ENCODE results near the gene BCL2.
A peak's percentile ranks its signal among the peaks of the same experiment; 100 is the strongest.

Gene BCL2

DNA sequence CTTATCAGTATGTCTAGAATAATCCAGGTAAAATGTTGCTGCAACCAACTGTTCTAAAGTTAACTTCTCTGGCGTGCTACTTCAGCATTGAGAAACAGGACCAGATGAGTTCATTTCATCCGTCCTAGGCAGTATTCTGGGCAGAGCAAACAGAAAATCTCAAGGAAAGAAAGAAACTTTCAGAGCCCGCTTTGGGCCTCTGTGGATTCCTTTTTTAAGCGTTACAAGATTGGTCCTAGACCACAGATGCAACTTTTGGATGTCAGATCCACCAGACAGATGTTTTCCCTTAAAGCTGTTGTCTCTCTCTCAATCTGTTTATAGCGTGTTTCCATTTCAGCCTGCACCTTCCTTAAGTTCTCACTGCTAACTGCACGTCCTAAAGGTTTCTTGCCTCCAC, 75.0 kb downstream of the BCL2 start:
- TF ChIP-seq, protein P1, sequence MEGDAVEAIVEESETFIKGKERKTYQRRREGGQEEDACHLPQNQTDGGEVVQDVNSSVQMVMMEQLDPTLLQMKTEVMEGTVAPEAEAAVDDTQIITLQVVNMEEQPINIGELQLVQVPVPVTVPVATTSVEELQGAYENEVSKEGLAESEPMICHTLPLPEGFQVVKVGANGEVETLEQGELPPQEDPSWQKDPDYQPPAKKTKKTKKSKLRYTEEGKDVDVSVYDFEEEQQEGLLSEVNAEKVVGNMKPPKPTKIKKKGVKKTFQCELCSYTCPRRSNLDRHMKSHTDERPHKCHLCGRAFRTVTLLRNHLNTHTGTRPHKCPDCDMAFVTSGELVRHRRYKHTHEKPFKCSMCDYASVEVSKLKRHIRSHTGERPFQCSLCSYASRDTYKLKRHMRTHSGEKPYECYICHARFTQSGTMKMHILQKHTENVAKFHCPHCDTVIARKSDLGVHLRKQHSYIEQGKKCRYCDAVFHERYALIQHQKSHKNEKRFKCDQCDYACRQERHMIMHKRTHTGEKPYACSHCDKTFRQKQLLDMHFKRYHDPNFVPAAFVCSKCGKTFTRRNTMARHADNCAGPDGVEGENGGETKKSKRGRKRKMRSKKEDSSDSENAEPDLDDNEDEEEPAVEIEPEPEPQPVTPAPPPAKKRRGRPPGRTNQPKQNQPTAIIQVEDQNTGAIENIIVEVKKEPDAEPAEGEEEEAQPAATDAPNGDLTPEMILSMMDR (IDR thresholded peaks at IDR 0.05; ENCODE audit: low read depth, low read length) = no peak
- DNase-seq (ENCODE audit: extremely low read depth, low read depth) = no peak

DNA sequence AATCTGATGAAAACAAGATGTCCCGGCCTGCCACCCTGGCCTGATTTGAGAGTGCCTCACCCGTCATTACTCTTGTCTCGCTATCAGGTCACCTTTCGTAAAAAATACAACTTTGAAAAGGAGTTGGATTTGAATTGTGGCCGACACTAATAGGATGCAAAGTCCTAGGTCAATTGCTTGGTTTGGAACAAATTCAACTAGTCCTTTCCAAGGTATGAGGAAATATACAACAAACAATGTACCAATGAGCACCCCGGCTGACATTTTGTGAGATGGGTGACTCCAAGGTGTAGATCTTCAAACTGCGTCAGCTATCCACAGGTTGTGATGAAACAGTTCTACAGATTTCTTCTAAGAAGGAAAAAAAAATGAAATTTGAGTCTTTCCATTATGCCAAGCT, 77.8 kb downstream of the BCL2 start:
- no peak for DNase-seq (ENCODE audit: extremely low read depth, low read depth)
- TF ChIP-seq, protein P1 (IDR thresholded peaks at IDR 0.05; ENCODE audit: low read depth, low read length) = no peak

DNA sequence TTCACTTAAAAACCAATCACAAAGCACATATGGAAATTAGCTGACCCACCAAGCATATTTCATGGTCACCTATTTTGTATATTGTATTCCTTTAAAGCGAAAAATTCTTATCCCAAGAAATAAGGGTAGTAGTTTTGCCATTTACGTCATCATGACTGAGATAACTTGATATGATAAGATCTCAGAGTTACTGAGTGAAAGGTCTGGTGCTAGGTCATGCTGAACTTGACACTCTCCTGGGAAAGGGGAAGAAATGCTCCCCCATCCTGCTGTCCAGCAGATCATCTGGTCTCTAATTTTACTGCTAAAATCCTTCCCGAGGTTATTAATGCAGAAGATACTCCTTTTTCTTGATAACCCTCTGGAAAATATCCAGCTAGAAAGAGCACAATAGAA, 78.3 kb downstream of the BCL2 start:
- no peak for DNase-seq (ENCODE audit: extremely low read depth, low read depth)
- TF ChIP-seq, protein P1 (IDR thresholded peaks at IDR 0.05; ENCODE audit: low read depth, low read length) = no peak

DNA sequence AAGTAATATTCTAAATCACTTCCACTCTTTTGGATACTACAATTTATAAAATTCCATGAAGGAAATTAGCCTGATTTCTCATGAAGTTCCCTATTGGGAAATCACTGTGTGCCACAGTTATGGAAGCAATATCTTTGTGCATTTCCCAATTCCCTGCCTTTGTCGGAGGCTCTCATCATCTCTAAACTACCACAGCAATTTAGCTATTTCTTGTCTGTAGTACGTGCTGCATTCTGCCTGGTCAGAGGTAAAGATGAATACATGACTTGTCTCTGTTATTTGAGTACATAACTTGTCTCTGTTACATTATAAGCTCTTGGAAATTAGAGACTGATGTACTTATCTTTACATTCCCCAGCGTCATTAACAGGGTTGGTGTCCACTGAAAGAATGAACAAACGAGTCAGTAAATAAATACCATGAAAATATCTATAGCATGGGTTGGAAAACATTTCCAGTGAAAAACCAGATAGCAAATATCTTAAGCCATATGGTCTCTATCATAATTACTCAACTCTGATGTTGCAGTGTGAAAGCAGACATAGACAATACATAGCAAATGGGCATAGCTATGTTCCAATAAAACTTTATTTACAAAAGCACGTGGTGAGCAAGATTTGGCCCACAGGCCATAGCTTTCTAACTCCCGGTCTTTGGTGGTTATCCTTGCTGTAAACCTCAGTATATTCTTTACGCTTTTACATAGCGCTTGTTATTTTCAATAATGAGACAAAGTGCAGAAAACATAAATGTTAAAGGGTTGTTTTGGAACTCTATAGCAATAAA, 78.8 kb downstream of the BCL2 start:
- TF ChIP-seq, protein P1 (IDR thresholded peaks at IDR 0.05; ENCODE audit: low read depth, low read length) = no peak
- no peak for DNase-seq (ENCODE audit: extremely low read depth, low read depth)

DNA sequence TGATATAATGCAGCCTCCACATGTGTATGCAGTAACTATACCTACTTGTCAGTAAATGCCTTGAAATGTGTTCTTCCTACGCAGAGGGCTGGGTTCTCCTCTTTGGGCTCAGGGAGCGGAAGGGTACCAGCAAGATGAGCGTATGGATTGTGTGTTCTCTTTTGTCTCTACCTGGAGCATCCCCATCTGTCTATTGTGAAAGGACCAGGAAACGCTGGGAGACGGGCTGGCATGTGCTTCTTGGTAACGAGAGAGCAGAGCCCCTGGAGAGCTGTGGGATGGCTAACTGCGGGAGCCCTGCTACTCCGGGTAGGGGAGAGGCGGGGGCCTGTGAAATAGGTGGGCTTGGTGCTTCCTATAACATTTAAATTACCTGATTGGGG, 80.9 kb downstream of the BCL2 start:
- TF ChIP-seq, protein P1 (IDR thresholded peaks at IDR 0.05; ENCODE audit: low read depth, low read length) = no peak
- no peak for DNase-seq (ENCODE audit: extremely low read depth, low read depth)

DNA sequence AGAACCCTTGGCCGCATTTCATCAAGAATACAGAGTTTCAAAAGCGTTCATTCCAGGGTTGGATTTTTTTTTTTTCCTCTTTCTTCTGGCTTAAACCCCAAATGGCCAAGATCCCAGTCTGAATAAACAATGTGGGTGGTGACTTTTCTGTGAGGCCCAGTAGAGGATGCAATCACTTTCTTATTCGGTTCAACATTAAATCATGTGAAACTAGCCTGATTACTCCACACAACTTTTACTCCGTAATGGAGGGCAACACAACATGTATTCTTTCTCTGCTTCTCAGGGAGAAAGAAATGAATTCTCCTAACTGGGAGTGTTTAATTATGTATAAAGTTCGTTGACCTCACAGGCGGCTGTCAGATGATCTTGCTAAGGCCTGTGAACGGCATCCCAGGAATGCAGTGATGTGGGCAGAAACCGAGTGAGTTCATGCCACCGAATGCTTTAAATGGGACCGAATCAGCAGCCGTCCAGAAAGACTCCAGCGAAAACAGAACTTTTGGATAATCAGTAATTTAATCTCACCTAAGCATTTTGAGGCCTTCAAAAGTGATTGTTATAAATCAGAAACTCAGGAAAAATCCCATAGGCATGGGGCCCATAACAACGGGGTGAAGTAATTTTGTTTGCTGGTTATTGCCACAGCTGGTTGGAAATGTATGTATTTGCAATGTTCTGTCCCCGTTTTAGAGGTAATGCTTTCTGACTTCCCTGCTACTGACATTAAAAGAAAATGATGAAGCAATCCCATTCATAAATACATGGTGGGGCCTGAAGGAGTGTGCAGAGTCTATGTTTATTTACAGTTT, 81.5 kb downstream of the BCL2 start:
- DNase-seq (ENCODE audit: extremely low read depth, low read depth) = peak; percentile 64
- TF ChIP-seq, protein P1 (IDR thresholded peaks at IDR 0.05; ENCODE audit: low read depth, low read length) = no peak; the same call in 1 of the 2 replicates
